ENCODE data around the gene EIF2AK3. TPM values are rescaled to one million over a fixed set of nuclear protein-coding genes. Genes with fewer than 3 reads are reported as not detected.

Gene EIF2AK3
- total and polyA plus RNA-seq, 2 of the 8 experiments (the other 6 are each of a cell fraction or from before 2014, with no cell fraction given): 5.8 to 22.8 TPM

- FAIRE-seq (no peak), DNase-seq (ENCODE audit: low read depth in 1 of 2, low spot score in 2 of 2) (no peak)
- Histone ChIP-seq H3K56ac (replicated peaks; ENCODE audit: insufficient read length, low read depth, low read length) (no peak overlapping the region), H2AK5ac (ENCODE audit: low read depth, low read length) (no peak overlapping the region), H3K9ac (replicated peaks in 1 of 4; ENCODE audit: extremely low read depth in 1 of 4, low read depth in 3 of 4, low read length in 3 of 4) (no peak overlapping the region), H4K5ac (ENCODE audit: insufficient read length, low read depth, low read length) (no peak overlapping the region), H2BK20ac (ENCODE audit: low read length) (peak overlapping the region; percentile 2; the same call in 1 of the 2 replicates), H3K18ac (ENCODE audit: extremely low read depth, low read length) (no peak overlapping the region), H3K79me2 (ENCODE audit: control insufficient read depth in 1 of 2, insufficient read depth in 2 of 2, low read length in 2 of 2) (no peaks in the 10 kb centered on the region), H4K91ac (replicated peaks; ENCODE audit: insufficient read length, low read length) (no peak overlapping the region), H3K23ac (ENCODE audit: insufficient read length) (no peak overlapping the region), H3K9me3 (ENCODE audit: insufficient read depth in 2 of 2, low read depth in 1 of 2, low read length in 1 of 2) (no peaks in the 10 kb centered on the region), H4K20me1 (replicated peaks in 1 of 2; ENCODE audit: control insufficient read depth in 1 of 2, insufficient read depth in 2 of 2, low read length in 2 of 2) (no peaks in the 10 kb centered on the region), H3K27ac (ENCODE audit: low read depth, low read length) (no peak overlapping the region), H3K79me1 (ENCODE audit: low read depth, low read length) (no peaks in the 10 kb centered on the region), H4K8ac (ENCODE audit: extremely low read depth, insufficient read depth, low read length) (no peak overlapping the region), H3K4me1 (replicated peaks in 1 of 4; ENCODE audit: control insufficient read depth in 3 of 4, insufficient read depth in 4 of 4, low read length in 3 of 4) (peaks cover 5 to 28% (median 16%) of the 10 kb centered on the region in 4 experiments; a peak in 6 of 7 replicates), H3K23me2 (ENCODE audit: low read depth, low read length) (peaks cover 5% of the 10 kb centered on the region; the same call in 1 of the 2 replicates), H2AFZ (ENCODE audit: low read length) (no peak overlapping the region), H2BK120ac (replicated peaks; ENCODE audit: low read depth, low read length) (peak overlapping the region; percentile 8), H3K36me3 (ENCODE audit: control insufficient read depth in 2 of 4, insufficient read depth in 4 of 4, low read length in 3 of 4) (no peaks in the 10 kb centered on the region), H3K4me2 (ENCODE audit: insufficient read depth in 1 of 2, low read depth in 2 of 2, low read length in 2 of 2) (no peak overlapping the region), H3K4me3 (ENCODE audit: extremely low read depth in 1 of 4, insufficient read depth in 2 of 4, low read depth in 3 of 4, low read length in 4 of 4) (no peak overlapping the region), H2BK15ac (ENCODE audit: low read length) (no peak overlapping the region), H3K4ac (replicated peaks; ENCODE audit: insufficient read length, low read depth, low read length) (no peak overlapping the region), H3K27me3 (replicated peaks in 1 of 4; ENCODE audit: control insufficient read depth in 3 of 4, extremely low read depth in 1 of 4, insufficient read depth in 3 of 4, low read length in 3 of 4) (no peaks in the 10 kb centered on the region), H2BK5ac (ENCODE audit: low read depth, low read length) (no peak overlapping the region), H3K14ac (ENCODE audit: insufficient read length) (no peak overlapping the region), H2BK12ac (ENCODE audit: low read depth, low read length) (peak overlapping the region; percentile 56; the same call in 1 of the 2 replicates)
- POLR2A ChIA-PET (ENCODE audit: partially characterized antibody): no interaction called here
- CTCF ChIA-PET (ENCODE audit: partially characterized antibody): interaction anchor here (1.1 to 3.8 kb wide), 4 partner anchors 37 to 203 kb away, joined by 3 to 24 read pairs (median 4); no protein-coding TSS in a partner anchor
- 92% methylated on average over 1 of the region's 3 CpGs; no CpG with 5 or more reads in 1 of the 2 experiments for WGBS, 2 experiments (ENCODE audit: extremely low coverage in 1 of 2, insufficient coverage in 1 of 2, insufficient read length in 1 of 2, insufficient replicate concordance in 2 of 2, low coverage in 1 of 2, low lambda C conversion rate in 2 of 2, missing lambda C conversion rate in 1 of 2)
- TF ChIP-seq ATF2 (IDR thresholded peaks at IDR 0.05; ENCODE audit: low read length): no peak
- no peak for TF ChIP-seq CBX5 (IDR thresholded peaks at IDR 0.05; ENCODE audit: low read depth, low read length)
- TF ChIP-seq SIRT6 (IDR thresholded peaks at IDR 0.05; ENCODE audit: low read length): no peak
- TF ChIP-seq EP300 (IDR thresholded peaks at IDR 0.05; ENCODE audit: borderline replicate concordance in 1 of 2, low read depth in 2 of 2, low read length in 2 of 2): no peak
- no peak for TF ChIP-seq CTCF (IDR thresholded peaks at IDR 0.05; ENCODE audit: control extremely low read depth in 1 of 3, insufficient read depth in 1 of 3, low read depth in 1 of 3, low read length in 3 of 3)
- no peak for TF ChIP-seq FOSL1 (IDR thresholded peaks at IDR 0.05; ENCODE audit: insufficient read depth, low read depth, low read length)
- no peak for TF ChIP-seq EZH2 (IDR thresholded peaks at IDR 0.05; ENCODE audit: low read depth, low read length, severe bottlenecking)
- TF ChIP-seq HDAC6 (IDR thresholded peaks at IDR 0.05; ENCODE audit: low read depth, low read length): no peak
- no peak for TF ChIP-seq SP1 (IDR thresholded peaks at IDR 0.05; ENCODE audit: low read depth, low read length)
These were observed 5.3 kb upstream of the EIF2AK3 start for GRCh38 chr2:88632569-88632968.

Data from H1 (cell line).